Measurements from ENCODE around the gene LOXL4. TPM values are rescaled to one million over a fixed set of nuclear protein-coding genes. Genes with fewer than 3 reads are reported as not detected.
"Not testable (repeated sequence)": the region's sequence is repeated elsewhere in the genome, so short reads cannot be mapped to it uniquely, and the experiment has no call there.

LOXL4 gene
- total RNA-seq, 1 donor from 2014 or later = 4.2 TPM

DNA sequence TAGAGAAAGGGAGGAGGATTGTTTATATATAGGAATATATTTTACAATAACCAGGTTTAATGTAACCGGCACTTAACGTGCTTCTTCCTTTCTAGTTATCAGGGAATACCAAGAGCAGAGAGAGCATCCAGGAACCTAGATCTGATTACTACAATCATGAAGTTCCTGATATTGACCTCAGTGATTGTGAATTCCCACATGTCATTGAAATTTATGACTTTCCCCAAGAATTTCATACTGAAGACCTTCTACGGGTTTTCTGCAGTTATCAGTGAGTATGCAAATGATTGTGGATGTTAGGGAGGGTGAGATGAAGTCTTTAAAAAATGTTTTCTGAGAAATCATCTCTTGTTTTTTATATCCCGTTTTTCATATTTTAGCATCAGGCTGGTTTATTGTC is 36.6 kb downstream of the LOXL4 start:
- Histone ChIP-seq H3K36me3 (ENCODE audit: control insufficient read depth in 3 of 3, insufficient read depth in 3 of 3, low read length in 3 of 3) (peaks cover 4 to 16% (median 8%) of the 10 kb centered on the region in 3 donors), H3K4me1 (ENCODE audit: control insufficient read depth in 3 of 3, insufficient read depth in 3 of 3, low read length in 3 of 3) (no peaks in the 10 kb centered on the region), H3K27me3 (ENCODE audit: control insufficient read depth in 3 of 3, insufficient read depth in 3 of 3, low read length in 3 of 3) (no peaks in the 10 kb centered on the region), H3K27ac (ENCODE audit: low read depth, low read length) (no peak overlapping the region), H3K9ac (ENCODE audit: low read depth in 1 of 3, low read length in 3 of 3) (no peak overlapping the region), H3K9me3 (ENCODE audit: control insufficient read depth in 3 of 3, low read length in 3 of 3) (no peaks in the 10 kb centered on the region), H3K4me3 (ENCODE audit: low read length in 3 of 3) (no peak overlapping the region)

DNA sequence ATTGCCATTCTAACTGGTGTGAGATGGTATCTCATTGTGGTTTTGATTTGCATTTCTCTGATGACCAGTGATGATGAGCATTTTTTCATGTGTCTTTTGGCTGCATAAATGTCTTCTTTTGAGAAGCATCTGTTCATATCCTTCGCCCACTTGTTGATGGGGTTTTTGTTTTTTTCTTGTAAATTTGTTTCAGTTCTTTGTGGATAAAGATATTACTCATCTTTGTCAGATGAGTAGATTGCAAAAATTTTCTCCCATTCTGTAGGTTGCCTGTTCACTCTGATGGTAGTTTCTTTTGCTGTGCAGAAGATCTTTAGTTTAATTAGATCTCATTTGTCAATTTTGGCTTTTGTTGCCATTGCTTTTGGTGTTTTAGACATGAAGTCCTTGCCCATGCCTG is 39.7 kb downstream of the LOXL4 start:
- H3K4me1 ChIP-seq (ENCODE audit: control insufficient read depth in 3 of 3, insufficient read depth in 3 of 3, low read length in 3 of 3); H3K9me3 ChIP-seq (ENCODE audit: control insufficient read depth in 3 of 3, low read length in 3 of 3); H3K36me3 ChIP-seq (ENCODE audit: control insufficient read depth in 3 of 3, insufficient read depth in 3 of 3, low read length in 3 of 3); H3K27me3 ChIP-seq (ENCODE audit: control insufficient read depth in 3 of 3, insufficient read depth in 3 of 3, low read length in 3 of 3); H3K4me3 ChIP-seq (ENCODE audit: low read length in 3 of 3); H3K27ac ChIP-seq (ENCODE audit: low read depth, low read length); H3K9ac ChIP-seq (ENCODE audit: low read depth in 1 of 3, low read length in 3 of 3): not testable (repeated sequence)

DNA sequence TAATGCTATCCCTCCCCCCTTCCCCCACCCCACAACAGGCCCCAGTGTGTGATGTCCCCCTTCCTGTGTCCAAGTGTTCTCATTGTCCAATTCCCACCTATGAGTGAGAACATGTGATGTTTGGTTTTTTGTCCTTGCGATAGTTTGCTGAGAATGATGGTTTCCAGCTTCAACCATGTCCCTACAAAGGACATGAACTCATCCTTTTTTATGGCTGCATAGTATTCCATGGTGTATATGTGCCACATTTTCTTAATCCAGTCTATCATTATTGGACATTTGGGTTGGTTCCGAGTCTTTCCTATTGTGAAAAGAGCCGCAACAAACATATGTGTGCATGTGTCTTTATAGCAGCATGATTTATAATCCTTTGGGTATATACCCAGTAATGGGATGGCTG is 40.3 kb downstream of the LOXL4 start:
- H3K36me3 ChIP-seq (ENCODE audit: control insufficient read depth in 3 of 3, insufficient read depth in 3 of 3, low read length in 3 of 3); H3K27me3 ChIP-seq (ENCODE audit: control insufficient read depth in 3 of 3, insufficient read depth in 3 of 3, low read length in 3 of 3); H3K9ac ChIP-seq (ENCODE audit: low read depth in 1 of 3, low read length in 3 of 3); H3K27ac ChIP-seq (ENCODE audit: low read depth, low read length); H3K9me3 ChIP-seq (ENCODE audit: control insufficient read depth in 3 of 3, low read length in 3 of 3); H3K4me1 ChIP-seq (ENCODE audit: control insufficient read depth in 3 of 3, insufficient read depth in 3 of 3, low read length in 3 of 3); H3K4me3 ChIP-seq (ENCODE audit: low read length in 3 of 3): not testable (repeated sequence)

DNA sequence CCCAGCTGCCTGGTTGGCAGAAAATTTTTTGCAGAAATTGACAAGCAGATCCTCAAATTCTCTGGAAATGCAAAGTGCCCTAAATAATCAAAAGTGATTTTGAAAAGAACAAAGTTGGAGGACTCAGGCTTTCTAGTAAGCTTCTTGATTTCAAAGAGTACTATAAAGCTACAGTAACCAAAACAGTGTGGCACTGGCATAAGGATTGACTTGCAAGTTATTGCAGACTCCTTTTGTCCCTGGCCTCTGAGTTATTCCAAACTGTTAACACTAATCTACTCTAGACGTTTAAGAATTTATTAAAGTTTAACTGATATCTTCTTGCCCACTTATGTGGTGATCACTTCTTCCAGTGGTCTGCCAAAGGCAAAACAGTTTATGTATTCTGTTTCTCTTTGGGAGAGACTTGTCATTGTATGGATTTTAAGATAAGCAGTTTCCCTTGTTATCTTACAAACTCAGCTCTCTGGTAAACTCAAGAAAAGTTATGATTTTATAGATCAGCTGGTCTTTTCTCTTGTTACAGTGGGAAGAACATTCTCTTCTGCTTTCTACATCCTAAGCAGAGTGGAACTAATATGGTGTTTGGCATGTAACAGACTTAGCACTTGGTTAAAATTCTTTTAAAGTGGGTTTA is 41.4 kb downstream of the LOXL4 start:
- peaks cover 0 to 4% (median 2%) of the 10 kb centered on the region in 3 donors for H3K4me1 ChIP-seq (ENCODE audit: control insufficient read depth in 3 of 3, insufficient read depth in 3 of 3, low read length in 3 of 3)
- no peak overlapping the region for H3K9ac ChIP-seq (ENCODE audit: low read depth in 1 of 3, low read length in 3 of 3)
- no peaks in the 10 kb centered on the region for H3K36me3 ChIP-seq (ENCODE audit: control insufficient read depth in 3 of 3, insufficient read depth in 3 of 3, low read length in 3 of 3)
- no peak overlapping the region for H3K27ac ChIP-seq (ENCODE audit: low read depth, low read length)
- no peaks in the 10 kb centered on the region for H3K9me3 ChIP-seq (ENCODE audit: control insufficient read depth in 3 of 3, low read length in 3 of 3)
- H3K27me3 ChIP-seq (ENCODE audit: control insufficient read depth in 3 of 3, insufficient read depth in 3 of 3, low read length in 3 of 3) = no peaks in the 10 kb centered on the region
- H3K4me3 ChIP-seq (ENCODE audit: low read length in 3 of 3) = no peak overlapping the region

DNA sequence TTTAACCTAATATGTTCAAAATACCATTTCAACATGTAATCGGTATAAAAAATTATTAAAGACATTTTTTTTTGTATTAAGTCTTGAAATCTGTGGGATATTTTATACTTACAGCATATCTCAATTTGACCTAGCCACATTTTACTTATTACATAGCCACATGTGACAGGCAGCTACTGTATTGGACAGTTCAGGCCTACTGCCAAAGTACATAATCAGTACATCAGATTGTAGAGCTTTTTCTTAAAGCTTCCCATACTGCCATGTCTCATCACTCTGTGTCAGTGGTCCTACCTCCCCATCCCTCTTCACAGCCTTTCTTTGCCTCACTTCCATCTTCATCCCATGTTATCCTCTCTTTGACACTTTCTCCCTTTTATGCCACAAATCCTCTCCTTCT is 43.0 kb downstream of the LOXL4 start:
- no peaks in the 10 kb centered on the region for H3K27me3 ChIP-seq (ENCODE audit: control insufficient read depth in 3 of 3, insufficient read depth in 3 of 3, low read length in 3 of 3)
- no peak overlapping the region for H3K27ac ChIP-seq (ENCODE audit: low read depth, low read length)
- H3K9me3 ChIP-seq (ENCODE audit: control insufficient read depth in 3 of 3, low read length in 3 of 3) = peaks cover 0 to 2% (median 0%) of the 10 kb centered on the region in 3 donors
- H3K36me3 ChIP-seq (ENCODE audit: control insufficient read depth in 3 of 3, insufficient read depth in 3 of 3, low read length in 3 of 3) = no peaks in the 10 kb centered on the region
- H3K9ac ChIP-seq (ENCODE audit: low read depth in 1 of 3, low read length in 3 of 3) = no peak overlapping the region
- peaks cover 0 to 4% (median 2%) of the 10 kb centered on the region in 3 donors for H3K4me1 ChIP-seq (ENCODE audit: control insufficient read depth in 3 of 3, insufficient read depth in 3 of 3, low read length in 3 of 3)
- no peak overlapping the region for H3K4me3 ChIP-seq (ENCODE audit: low read length in 3 of 3)

DNA sequence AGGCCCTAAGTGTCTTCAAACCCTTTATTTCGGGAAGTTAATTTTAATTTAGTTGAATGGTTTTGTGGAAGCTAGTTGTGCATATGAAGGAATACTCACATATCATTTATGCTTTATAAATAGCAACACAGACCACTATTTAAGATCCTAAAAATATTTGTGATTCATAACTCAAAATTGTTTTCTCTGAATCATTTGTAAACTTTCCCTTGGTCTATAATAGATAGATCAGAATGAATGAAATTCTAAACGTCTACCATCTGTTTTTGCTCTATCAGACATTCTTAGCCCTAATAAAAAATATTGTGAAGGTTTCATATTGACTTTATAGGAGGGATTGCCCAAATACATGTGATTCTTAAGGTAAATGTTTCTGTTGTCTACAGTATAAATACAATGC is 43.5 kb downstream of the LOXL4 start:
- H3K36me3 ChIP-seq (ENCODE audit: control insufficient read depth in 3 of 3, insufficient read depth in 3 of 3, low read length in 3 of 3) = no peaks in the 10 kb centered on the region
- no peak overlapping the region for H3K9ac ChIP-seq (ENCODE audit: low read depth in 1 of 3, low read length in 3 of 3)

DNA sequence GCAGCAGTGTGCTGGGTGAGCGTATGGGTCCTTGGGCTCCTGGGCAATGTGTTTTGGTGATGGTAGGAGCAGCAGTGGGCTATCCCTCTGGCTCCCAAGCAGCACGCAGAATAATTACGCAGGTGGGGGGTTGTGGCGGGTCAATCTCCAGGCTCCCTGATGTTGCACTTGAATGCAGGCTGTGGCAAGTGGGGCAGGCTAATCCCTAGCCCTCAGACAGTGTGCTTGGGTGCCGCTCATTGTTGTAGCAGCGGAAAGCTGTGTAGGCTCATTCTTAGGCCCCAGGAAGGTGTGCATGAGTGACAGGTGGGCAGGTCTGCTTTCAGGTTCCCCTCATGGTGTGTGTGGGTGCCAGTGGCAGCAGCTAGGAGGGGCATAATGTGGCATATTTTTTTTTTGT is 44.1 kb downstream of the LOXL4 start:
- H3K36me3 ChIP-seq (ENCODE audit: control insufficient read depth in 3 of 3, insufficient read depth in 3 of 3, low read length in 3 of 3) = no peaks in the 10 kb centered on the region
- no peaks in the 10 kb centered on the region for H3K27me3 ChIP-seq (ENCODE audit: control insufficient read depth in 3 of 3, insufficient read depth in 3 of 3, low read length in 3 of 3)
- no peak overlapping the region for H3K27ac ChIP-seq (ENCODE audit: low read depth, low read length)
- H3K4me1 ChIP-seq (ENCODE audit: control insufficient read depth in 3 of 3, insufficient read depth in 3 of 3, low read length in 3 of 3) = peaks cover 0 to 4% (median 2%) of the 10 kb centered on the region in 3 donors
- H3K4me3 ChIP-seq (ENCODE audit: low read length in 3 of 3) = no peak overlapping the region
- peaks cover 0 to 4% (median 0%) of the 10 kb centered on the region in 3 donors for H3K9me3 ChIP-seq (ENCODE audit: control insufficient read depth in 3 of 3, low read length in 3 of 3)
- no peak overlapping the region for H3K9ac ChIP-seq (ENCODE audit: low read depth in 1 of 3, low read length in 3 of 3)

More for the DNA sequence above, 43.5 kb downstream of the LOXL4 start:
- peaks cover 0 to 4% (median 2%) of the 10 kb centered on the region in 3 donors for H3K4me1 ChIP-seq (ENCODE audit: control insufficient read depth in 3 of 3, insufficient read depth in 3 of 3, low read length in 3 of 3)
- H3K4me3 ChIP-seq (ENCODE audit: low read length in 3 of 3) = no peak overlapping the region
- H3K27ac ChIP-seq (ENCODE audit: low read depth, low read length) = no peak overlapping the region
- peaks cover 0 to 4% (median 0%) of the 10 kb centered on the region in 3 donors for H3K9me3 ChIP-seq (ENCODE audit: control insufficient read depth in 3 of 3, low read length in 3 of 3)
- no peaks in the 10 kb centered on the region for H3K27me3 ChIP-seq (ENCODE audit: control insufficient read depth in 3 of 3, insufficient read depth in 3 of 3, low read length in 3 of 3)

DNA sequence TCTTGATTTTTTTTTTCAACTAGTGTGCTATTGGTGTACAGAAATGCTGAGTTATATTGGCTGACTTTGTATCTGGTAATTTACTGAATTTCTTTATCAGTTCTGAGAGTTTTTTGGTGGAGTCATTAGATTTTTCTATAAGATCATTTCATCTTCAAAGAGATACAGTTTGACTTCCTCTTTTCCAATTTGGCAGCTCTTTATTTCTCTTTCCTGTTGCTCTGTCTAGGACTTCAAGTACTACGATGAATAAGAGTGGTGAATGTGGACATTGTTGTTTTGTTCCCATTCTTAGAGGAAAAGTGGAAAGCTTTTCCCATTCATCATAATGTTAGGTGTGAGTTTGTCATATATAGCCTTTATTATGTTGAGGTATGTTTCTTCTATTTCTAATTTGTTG is 50.2 kb downstream of the LOXL4 start:
- H3K9me3 ChIP-seq (ENCODE audit: control insufficient read depth in 3 of 3, low read length in 3 of 3) = peaks cover 0 to 4% (median 0%) of the 10 kb centered on the region in 3 donors
- no peaks in the 10 kb centered on the region for H3K27me3 ChIP-seq (ENCODE audit: control insufficient read depth in 3 of 3, insufficient read depth in 3 of 3, low read length in 3 of 3)
- H3K27ac ChIP-seq (ENCODE audit: low read depth, low read length) = no peak overlapping the region
- H3K36me3 ChIP-seq (ENCODE audit: control insufficient read depth in 3 of 3, insufficient read depth in 3 of 3, low read length in 3 of 3) = no peaks in the 10 kb centered on the region
- H3K9ac ChIP-seq (ENCODE audit: low read depth in 1 of 3, low read length in 3 of 3) = no peak overlapping the region
- no peaks in the 10 kb centered on the region for H3K4me1 ChIP-seq (ENCODE audit: control insufficient read depth in 3 of 3, insufficient read depth in 3 of 3, low read length in 3 of 3)
- H3K4me3 ChIP-seq (ENCODE audit: low read length in 3 of 3) = no peak overlapping the region

DNA sequence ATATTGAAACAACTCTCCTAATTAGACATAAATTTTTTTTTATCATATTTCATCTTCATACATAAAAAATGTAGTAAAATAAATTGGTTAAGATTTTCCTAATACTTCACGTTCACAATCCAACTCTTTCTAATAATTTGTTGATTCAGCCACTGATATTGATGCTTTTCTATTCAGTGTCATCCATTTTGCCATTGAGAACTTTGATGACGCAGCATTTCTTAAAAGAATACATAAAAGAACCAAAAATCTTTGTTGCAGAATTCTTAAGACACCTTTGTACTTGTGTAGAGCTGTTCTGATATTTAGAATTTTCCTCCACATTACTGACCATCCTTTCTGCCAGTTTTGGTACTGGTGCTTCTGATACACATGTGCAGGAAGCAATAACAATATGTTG is 52.6 kb downstream of the LOXL4 start:
- no peaks in the 10 kb centered on the region for H3K4me1 ChIP-seq (ENCODE audit: control insufficient read depth in 3 of 3, insufficient read depth in 3 of 3, low read length in 3 of 3)

DNA sequence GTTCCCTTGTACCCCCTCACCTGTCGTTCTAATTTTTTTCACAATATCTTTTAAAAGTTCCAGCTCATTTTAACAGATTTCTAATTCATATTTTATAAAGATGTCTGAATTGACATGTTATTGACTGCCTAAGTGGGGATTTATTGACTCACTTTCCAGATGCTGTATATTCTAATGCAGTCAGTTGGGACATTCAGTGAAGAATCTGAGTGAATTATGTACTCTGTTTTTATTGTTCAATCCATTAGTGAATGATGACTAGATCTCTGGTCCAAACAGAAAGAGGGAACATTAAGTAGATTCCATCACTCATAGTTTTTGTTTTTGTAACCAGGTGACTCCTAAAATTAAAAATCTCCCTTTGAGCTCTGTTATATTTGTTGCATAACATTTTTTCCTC is 54.3 kb downstream of the LOXL4 start:
- no peaks in the 10 kb centered on the region for H3K4me1 ChIP-seq (ENCODE audit: control insufficient read depth in 3 of 3, insufficient read depth in 3 of 3, low read length in 3 of 3)
- no peak overlapping the region for H3K9ac ChIP-seq (ENCODE audit: low read depth in 1 of 3, low read length in 3 of 3)
- no peak overlapping the region for H3K4me3 ChIP-seq (ENCODE audit: low read length in 3 of 3)
- no peak overlapping the region for H3K27ac ChIP-seq (ENCODE audit: low read depth, low read length)
- H3K9me3 ChIP-seq (ENCODE audit: control insufficient read depth in 3 of 3, low read length in 3 of 3) = no peaks in the 10 kb centered on the region
- H3K36me3 ChIP-seq (ENCODE audit: control insufficient read depth in 3 of 3, insufficient read depth in 3 of 3, low read length in 3 of 3) = peaks cover 2 to 9% (median 2%) of the 10 kb centered on the region in 3 donors
- H3K27me3 ChIP-seq (ENCODE audit: control insufficient read depth in 3 of 3, insufficient read depth in 3 of 3, low read length in 3 of 3) = no peaks in the 10 kb centered on the region

More for the DNA sequence above, 52.6 kb downstream of the LOXL4 start:
- Histone ChIP-seq H3K36me3 (ENCODE audit: control insufficient read depth in 3 of 3, insufficient read depth in 3 of 3, low read length in 3 of 3) (no peaks in the 10 kb centered on the region), H3K27me3 (ENCODE audit: control insufficient read depth in 3 of 3, insufficient read depth in 3 of 3, low read length in 3 of 3) (no peaks in the 10 kb centered on the region), H3K4me3 (ENCODE audit: low read length in 3 of 3) (no peak overlapping the region), H3K9ac (ENCODE audit: low read depth in 1 of 3, low read length in 3 of 3) (no peak overlapping the region), H3K9me3 (ENCODE audit: control insufficient read depth in 3 of 3, low read length in 3 of 3) (peaks cover 0 to 4% (median 0%) of the 10 kb centered on the region in 3 donors), H3K27ac (ENCODE audit: low read depth, low read length) (no peak overlapping the region)

Measured in skeletal muscle tissue (tissue), 4 donors.